HG03280 (cell line): ENCODE data around the gene PPP1R9B.

ENCODE experiments used
- ATAC-seq: cut with Tn5 transposase; IDR thresholded peaks from one replicate; pipeline ENCODE4 v1.9.1; 2021; ENCODE audit warnings: mild to moderate bottlenecking, moderate library complexity; ENCODE audit not compliant: unreplicated experiment

Gene PPP1R9B

GRCh38 chr17:50111673-50112655 is 38.5 kb downstream of the PPP1R9B start:
- no peak for ATAC-seq

GRCh38 chr17:50110591-50111349 is 39.7 kb downstream of the PPP1R9B start:
- ATAC-seq = no peak

GRCh38 chr17:50109785-50110184 is 40.7 kb downstream of the PPP1R9B start:
- no peak for ATAC-seq

- ATAC-seq = no peak
These were observed 41.3 kb downstream of the PPP1R9B start for GRCh38 chr17:50109207-50109606.

GRCh38 chr17:50108556-50108955 is 41.9 kb downstream of the PPP1R9B start:
- ATAC-seq = no peak

- no peak for ATAC-seq
These were observed 42.6 kb downstream of the PPP1R9B start for GRCh38 chr17:50107790-50108414.

- no peak for ATAC-seq
These were observed 43.9 kb downstream of the PPP1R9B start for GRCh38 chr17:50106393-50107131.

- ATAC-seq = no peak
These were observed 44.7 kb downstream of the PPP1R9B start for GRCh38 chr17:50105811-50106210.

- ATAC-seq = no peak
These were observed 46.5 kb downstream of the PPP1R9B start for GRCh38 chr17:50103941-50104340.

GRCh38 chr17:50103252-50103651 is 47.2 kb downstream of the PPP1R9B start:
- no peak for ATAC-seq

GRCh38 chr17:50102164-50102991 is 48.1 kb downstream of the PPP1R9B start:
- no peak for ATAC-seq

GRCh38 chr17:50101346-50102163 is 48.9 kb downstream of the PPP1R9B start:
- no peak for ATAC-seq

GRCh38 chr17:50100921-50101345 is 49.5 kb downstream of the PPP1R9B start:
- no peak for ATAC-seq

GRCh38 chr17:50100480-50100883 is 50.0 kb downstream of the PPP1R9B start:
- ATAC-seq = no peak

- ATAC-seq = no peak
These were observed 51.5 kb downstream of the PPP1R9B start for GRCh38 chr17:50099003-50099402.

- no peak for ATAC-seq
These were observed 51.9 kb downstream of the PPP1R9B start for GRCh38 chr17:50098583-50098982.

- no peak for ATAC-seq
These were observed 52.6 kb downstream of the PPP1R9B start for GRCh38 chr17:50097926-50098325.

GRCh38 chr17:50097455-50097854 is 53.0 kb downstream of the PPP1R9B start:
- no peak for ATAC-seq

GRCh38 chr17:50096758-50097157 is 53.7 kb downstream of the PPP1R9B start:
- no peak for ATAC-seq
